ENCODE data around the gene SNUPN. TPM values are rescaled to one million over a fixed set of nuclear protein-coding genes. Genes with fewer than 3 reads are reported as not detected.

SNUPN gene
- total RNA-seq, 1 donor from 2014 or later: 23.5 TPM

GRCh38 chr15:75641179-75641503 is 15.6 kb upstream of the SNUPN start:
- H3K27ac ChIP-seq: no peak overlapping the region
- H3K4me3 ChIP-seq: no peak overlapping the region
- TF ChIP-seq CTCF (IDR thresholded peaks at IDR 0.05): no peak
- peaks cover 7% of the 10 kb centered on the region for H3K36me3 ChIP-seq
- DNase-seq (no peak), ATAC-seq (no peak)
- H3K4me1 ChIP-seq: peaks cover 32% of the 10 kb centered on the region
- intact Hi-C loops (cut with DNase I): no loop called here
- no peaks in the 10 kb centered on the region for H3K27me3 ChIP-seq
- no peaks in the 10 kb centered on the region for H3K9me3 ChIP-seq

- DNase-seq: peak; percentile 80
- Histone ChIP-seq H3K4me1 (peaks cover 27% of the 10 kb centered on the region), H3K27me3 (no peaks in the 10 kb centered on the region), H3K9me3 (no peaks in the 10 kb centered on the region), H3K27ac (peak overlapping the region; percentile 98), H3K4me3 (peak overlapping the region; percentile 96), H3K36me3 (peaks cover 7% of the 10 kb centered on the region)
- TF ChIP-seq CTCF (IDR thresholded peaks at IDR 0.05): no peak
- intact Hi-C loops (cut with DNase I): no loop called here
- ATAC-seq: peak; percentile 26
Observed at GRCh38 chr15:75640483-75641178, 15.1 kb upstream of the SNUPN start.

GRCh38 chr15:75639709-75640482 is 14.4 kb upstream of the SNUPN start, which contains the start of gene IMP3:
TSS of gene IMP3 (minus strand) at chr15:75640224. CDS start at chr15:75640168, 56 bp downstream.
- Histone ChIP-seq H3K36me3 (peaks cover 7% of the 10 kb centered on the region), H3K27ac (peak within 1 kb of the TSS; percentile 98), H3K9me3 (no peaks in the 10 kb centered on the region), H3K27me3 (no peaks in the 10 kb centered on the region), H3K4me3 (peak within 1 kb of the TSS; percentile 96), H3K4me1 (peaks cover 27% of the 10 kb centered on the region)
- DNase-seq (peak; percentile 96), ATAC-seq (peak; percentile 96)
- intact Hi-C loops (cut with DNase I): no loop called here
- no peak for TF ChIP-seq CTCF (IDR thresholded peaks at IDR 0.05)

GRCh38 chr15:75639191-75639708 is 13.7 kb upstream of the SNUPN start:
- Histone ChIP-seq H3K9me3 (no peaks in the 10 kb centered on the region), H3K27ac (peak overlapping the region; percentile 98), H3K27me3 (no peaks in the 10 kb centered on the region), H3K4me3 (peak overlapping the region; percentile 96), H3K36me3 (peaks cover 7% of the 10 kb centered on the region), H3K4me1 (peaks cover 27% of the 10 kb centered on the region)
- ATAC-seq (no peak), DNase-seq (no peak)
- intact Hi-C loops (cut with DNase I): no loop called here
- no peak for TF ChIP-seq CTCF (IDR thresholded peaks at IDR 0.05)

- H3K4me1 ChIP-seq: peaks cover 27% of the 10 kb centered on the region
- H3K4me3 ChIP-seq: peak overlapping the region; percentile 96
- H3K9me3 ChIP-seq: no peaks in the 10 kb centered on the region
- peaks cover 7% of the 10 kb centered on the region for H3K36me3 ChIP-seq
- TF ChIP-seq CTCF (IDR thresholded peaks at IDR 0.05): no peak
- DNase-seq (no peak), ATAC-seq (no peak)
- intact Hi-C loops (cut with DNase I): no loop called here
- peak overlapping the region; percentile 98 for H3K27ac ChIP-seq
- no peaks in the 10 kb centered on the region for H3K27me3 ChIP-seq
Observed at GRCh38 chr15:75637245-75638009, 11.9 kb upstream of the SNUPN start.
